ENCODE results near the gene NDUFA5. TPM values are rescaled to one million over a fixed set of nuclear protein-coding genes. Genes with fewer than 3 reads are reported as not detected.
A peak's percentile ranks its signal among the peaks of the same experiment; 100 is the strongest.
"Not testable (repeated sequence)": the region's sequence is repeated elsewhere in the genome, so short reads cannot be mapped to it uniquely, and the experiment has no call there.

NDUFA5 gene
- total RNA-seq, 1 donor from 2014 or later: 64.8 TPM

DNA sequence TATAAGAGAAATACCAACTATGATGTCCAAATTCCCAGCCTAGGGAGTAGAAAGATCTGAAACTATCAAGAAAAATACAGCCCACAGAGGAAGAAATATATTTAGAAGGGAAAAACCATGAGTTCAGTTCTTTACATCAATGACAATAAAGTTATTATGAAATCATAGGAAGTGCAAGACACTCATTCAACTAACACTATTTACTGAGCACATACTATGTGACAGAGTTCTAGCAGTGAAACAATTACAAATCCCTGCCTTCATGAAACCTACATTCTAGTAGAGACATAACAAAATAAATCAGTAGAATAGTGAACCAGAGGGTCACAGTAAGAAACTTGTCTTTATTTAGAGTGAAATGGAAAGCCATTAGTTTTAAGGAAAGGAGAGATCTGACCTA, 2.1 kb downstream of the NDUFA5 start:
- DNase-seq: no peak

DNA sequence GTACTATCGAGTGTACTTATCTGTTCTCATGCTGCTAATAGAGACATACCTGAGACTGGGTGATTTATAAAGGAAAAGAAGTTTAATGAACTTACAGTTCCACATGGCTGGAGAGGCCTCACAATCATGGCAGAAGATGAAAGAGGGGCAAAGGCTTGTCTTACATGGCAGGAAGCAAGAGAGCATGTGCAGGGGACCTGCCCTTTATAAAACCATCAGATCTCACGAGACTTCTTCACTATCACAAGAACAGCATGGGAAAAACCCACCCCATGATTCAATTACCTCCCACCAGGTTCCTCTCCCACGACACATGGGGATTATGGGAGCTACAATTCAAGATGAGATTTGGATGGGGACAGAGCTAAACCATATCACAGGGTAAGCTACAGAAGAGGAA, 4.5 kb downstream of the NDUFA5 start:
- DNase-seq: no peak

DNA sequence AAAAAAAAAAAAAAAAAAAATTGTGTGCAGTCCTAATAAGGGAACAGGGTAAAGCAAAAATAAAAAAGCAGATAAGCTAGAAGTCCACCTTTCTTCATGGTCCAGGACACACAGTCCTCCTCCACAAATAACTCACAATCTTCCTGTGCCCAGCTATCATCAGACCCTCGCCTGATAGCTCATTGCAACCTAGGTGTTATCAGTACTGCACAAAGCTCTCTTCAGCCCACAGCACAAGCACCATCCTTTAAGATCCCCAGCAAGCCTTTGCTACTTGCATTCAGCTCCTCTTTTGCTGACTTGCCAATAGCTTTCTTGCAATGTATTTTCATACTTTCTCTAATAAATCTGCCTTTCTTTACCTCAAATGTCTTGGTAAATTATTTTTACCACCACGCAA, 5.0 kb downstream of the NDUFA5 start:
- no peak for DNase-seq

GRCh38 chr7:123552134-123552533, 5.5 kb downstream of the NDUFA5 start:
- DNase-seq: not testable (repeated sequence)

DNA sequence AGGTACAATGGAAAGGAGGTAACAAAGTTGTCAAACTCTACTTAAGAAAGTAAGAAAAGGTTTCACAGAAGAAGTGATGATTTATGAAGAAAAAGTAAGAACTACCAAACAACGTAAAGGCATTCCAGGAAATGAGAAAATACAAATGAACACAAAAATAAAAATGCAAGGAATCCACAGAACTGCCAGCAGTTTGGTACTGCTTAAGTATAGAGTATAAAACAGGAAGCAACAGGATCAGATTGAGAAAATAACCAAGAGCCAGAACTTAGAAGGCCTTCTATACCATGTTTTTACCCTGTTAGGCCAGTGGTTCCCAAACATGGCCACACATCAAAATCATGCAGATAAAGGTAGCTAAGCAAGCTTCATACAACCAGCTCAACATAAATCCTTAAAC, 9.2 kb downstream of the NDUFA5 start:
- no peak for DNase-seq

DNA sequence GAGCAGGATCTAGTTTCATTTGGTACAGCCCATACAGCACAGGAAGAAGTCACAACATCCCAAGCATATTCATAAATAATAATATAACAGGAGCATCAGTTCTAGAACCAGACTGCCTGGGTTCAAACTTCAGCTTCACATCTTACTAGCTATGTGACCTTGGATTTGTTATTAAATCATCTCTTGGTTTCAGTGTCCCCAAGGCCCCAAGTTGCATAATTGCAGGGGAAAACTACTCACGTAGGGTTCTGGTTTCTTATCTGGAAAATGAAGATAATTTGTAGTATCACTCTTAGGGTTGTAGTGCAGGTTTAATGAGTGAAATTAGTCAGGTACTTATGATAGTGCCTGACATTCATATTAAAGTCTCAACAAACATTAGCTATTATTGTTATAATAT, 17.7 kb downstream of the NDUFA5 start:
- DNase-seq: no peak

GRCh38 chr7:123538897-123539296, 18.7 kb downstream of the NDUFA5 start:
- no peak for DNase-seq

DNA sequence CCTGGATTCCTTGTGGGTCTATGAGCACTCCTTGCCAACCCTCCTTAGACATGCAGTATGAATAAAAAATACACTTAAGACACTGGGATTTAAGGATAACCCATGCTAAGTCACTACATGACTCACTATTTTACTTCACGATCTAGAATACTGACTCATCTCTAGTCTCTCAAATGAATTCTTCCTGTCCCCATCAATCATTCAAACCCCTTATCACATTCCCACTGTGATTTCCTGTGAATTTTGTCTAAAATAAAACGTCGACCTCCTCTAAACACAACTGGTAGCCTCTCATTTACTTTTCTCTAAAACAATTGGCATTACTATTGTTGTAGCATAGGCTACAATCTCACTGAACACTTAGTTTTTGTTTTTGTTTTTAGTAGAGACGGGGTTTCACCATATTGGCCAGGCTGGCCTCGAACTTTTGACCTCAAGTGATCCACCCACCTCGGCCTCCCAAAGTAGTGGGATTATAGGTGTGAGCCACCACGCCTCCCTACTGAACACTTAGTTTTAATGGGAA, 19.4 kb downstream of the NDUFA5 start:
- no peak for DNase-seq

- DNase-seq: no peak
Measured at GRCh38 chr7:123537026-123537642, 20.5 kb downstream of the NDUFA5 start.

DNA sequence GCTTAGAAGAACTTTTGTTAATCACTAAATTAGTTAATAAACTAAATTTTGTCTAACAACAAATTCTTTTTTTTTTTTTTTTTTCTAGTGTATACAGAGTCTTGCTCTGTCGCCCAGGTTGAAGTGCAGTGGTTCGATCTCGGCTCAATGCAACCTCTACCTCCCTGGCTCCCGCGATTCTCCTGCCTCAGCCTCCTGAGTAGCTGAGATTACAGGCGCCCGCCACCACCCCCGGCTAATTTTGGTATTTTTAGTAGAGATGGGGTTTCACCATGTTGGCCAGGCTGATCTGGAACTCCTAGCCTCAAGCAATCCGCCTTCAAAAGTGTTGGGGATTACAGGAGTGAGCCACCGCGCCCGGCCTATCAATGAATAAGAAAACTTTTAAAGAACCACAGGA, 22.1 kb downstream of the NDUFA5 start:
- DNase-seq: no peak

- peak; percentile 94 for DNase-seq
Measured at GRCh38 chr7:123534383-123535260, 23.0 kb downstream of the NDUFA5 start, which contains the start of gene IQUB. Gene IQUB (minus strand): TSS chr7:123534595. CDS start chr7:123512340, 22,255 bp downstream.

- DNase-seq: no peak
Measured at GRCh38 chr7:123533929-123534382, 23.7 kb downstream of the NDUFA5 start.

GRCh38 chr7:123533553-123533917, 24.1 kb downstream of the NDUFA5 start:
- DNase-seq: no peak

GRCh38 chr7:123532788-123533552, 24.6 kb downstream of the NDUFA5 start:
- DNase-seq: not testable (repeated sequence)

GRCh38 chr7:123532343-123532742, 25.3 kb downstream of the NDUFA5 start:
- not testable (repeated sequence) for DNase-seq

- not testable (repeated sequence) for DNase-seq
Measured at GRCh38 chr7:123530035-123530591, 27.5 kb downstream of the NDUFA5 start.

- no peak for DNase-seq
Measured at GRCh38 chr7:123528265-123528664, 29.4 kb downstream of the NDUFA5 start.

GRCh38 chr7:123527712-123528225, 29.8 kb downstream of the NDUFA5 start:
- not testable (repeated sequence) for DNase-seq

DNA sequence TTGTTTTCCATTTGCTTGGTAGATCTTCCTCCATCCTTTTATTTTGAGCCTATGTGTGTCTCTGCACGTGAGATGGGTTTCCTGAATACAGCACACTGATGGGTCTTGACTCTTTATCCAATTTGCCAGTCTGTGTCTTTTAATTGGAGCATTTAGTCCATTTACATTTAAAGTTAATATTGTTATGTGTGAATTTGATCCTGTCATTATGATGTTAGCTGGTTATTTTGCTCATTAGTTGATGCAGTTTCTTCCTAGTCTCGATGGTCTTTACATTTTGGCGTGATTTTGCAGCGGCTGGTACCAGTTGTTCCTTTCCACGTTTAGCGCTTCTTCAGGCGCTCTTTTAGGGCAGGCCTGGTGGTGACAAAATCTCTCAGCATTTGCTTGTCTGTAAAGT, 31.1 kb downstream of the NDUFA5 start:
- DNase-seq: not testable (repeated sequence)

- no peak for DNase-seq
Measured at GRCh38 chr7:123522066-123522465, 35.6 kb downstream of the NDUFA5 start.

DNA sequence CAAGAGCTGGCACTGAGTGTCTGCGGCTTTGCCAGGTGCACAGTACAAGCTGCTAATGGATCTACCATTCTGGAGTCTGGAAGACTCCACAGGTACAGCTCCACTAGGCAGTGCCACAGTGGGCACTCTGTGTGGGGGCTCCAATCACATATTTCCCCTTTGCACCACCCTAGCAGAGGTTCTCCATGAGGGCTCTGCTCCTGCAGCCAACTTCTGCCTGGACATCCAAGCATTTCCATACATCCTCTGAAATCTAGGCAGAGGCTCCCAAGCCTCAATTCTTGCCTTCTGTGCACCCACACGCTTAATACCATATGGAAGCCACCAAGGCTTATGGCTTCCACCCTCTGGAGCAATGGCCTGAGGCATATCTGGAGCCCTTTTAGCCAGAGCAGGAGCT, 52.4 kb downstream of the NDUFA5 start:
- no peak for DNase-seq

DNA sequence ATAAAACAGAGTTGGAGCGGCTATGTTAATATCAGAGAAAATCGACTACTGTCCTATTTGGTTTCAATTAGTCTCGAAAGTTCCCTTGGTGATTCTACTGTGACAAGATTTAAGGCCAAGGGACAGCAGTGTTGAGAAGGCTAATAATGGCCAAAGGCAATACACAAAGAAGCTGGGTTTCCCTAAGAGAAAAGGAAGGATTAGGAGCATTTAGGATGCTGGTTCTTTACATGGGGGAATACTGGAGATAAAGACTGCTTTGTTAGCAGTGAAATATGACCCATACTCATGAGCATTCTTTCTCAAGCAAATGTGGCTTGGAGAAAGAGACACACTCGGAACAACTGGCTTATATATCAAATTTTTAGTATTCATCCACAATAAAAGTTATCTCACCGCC, 55.4 kb downstream of the NDUFA5 start:
- no peak for DNase-seq

Measured in skin of body (tissue), 2 donors.